HG03135 (cell line): Measurements from ENCODE around the gene CLEC3B.
"Not testable (repeated sequence)": the region's sequence is repeated elsewhere in the genome, so short reads cannot be mapped to it uniquely, and the experiment has no call there.

Source experiments
- ATAC-seq: cut with Tn5 transposase; IDR thresholded peaks from one replicate; pipeline ENCODE4 v1.9.1; 2021; ENCODE audit warnings: mild to moderate bottlenecking, moderate library complexity; ENCODE audit not compliant: unreplicated experiment

The CLEC3B gene

GRCh38 chr3:45033791-45034190, 7.7 kb downstream of the CLEC3B start:
- ATAC-seq: no peak

- no peak for ATAC-seq
These were observed 8.6 kb downstream of the CLEC3B start for GRCh38 chr3:45034612-45035252.

- no peak for ATAC-seq
These were observed 9.6 kb downstream of the CLEC3B start for GRCh38 chr3:45035441-45036301.

GRCh38 chr3:45037720-45038455, 11.8 kb downstream of the CLEC3B start:
- peak; percentile 49 for ATAC-seq

- no peak for ATAC-seq
These were observed 15.6 kb downstream of the CLEC3B start for GRCh38 chr3:45041666-45042065.

GRCh38 chr3:45042162-45042561, 16.1 kb downstream of the CLEC3B start:
- no peak for ATAC-seq

GRCh38 chr3:45043728-45044299, 17.7 kb downstream of the CLEC3B start:
- no peak for ATAC-seq

- no peak for ATAC-seq
These were observed 22.1 kb downstream of the CLEC3B start for GRCh38 chr3:45048244-45048643.

- no peak for ATAC-seq
These were observed 23.7 kb downstream of the CLEC3B start for GRCh38 chr3:45049807-45050206.

- no peak for ATAC-seq
These were observed 25.6 kb downstream of the CLEC3B start for GRCh38 chr3:45051685-45052084.

- not testable (repeated sequence) for ATAC-seq
These were observed 27.7 kb downstream of the CLEC3B start for GRCh38 chr3:45053805-45054195.

- ATAC-seq: no peak
These were observed 28.2 kb downstream of the CLEC3B start for GRCh38 chr3:45054196-45054857.

- no peak for ATAC-seq
These were observed 28.9 kb downstream of the CLEC3B start for GRCh38 chr3:45055032-45055410.

- no peak for ATAC-seq
These were observed 29.5 kb downstream of the CLEC3B start for GRCh38 chr3:45055411-45056143.

- ATAC-seq: no peak
These were observed 30.7 kb downstream of the CLEC3B start for GRCh38 chr3:45056608-45057301.

- ATAC-seq: no peak
These were observed 31.5 kb downstream of the CLEC3B start for GRCh38 chr3:45057557-45057956.

- no peak for ATAC-seq
These were observed 33.0 kb downstream of the CLEC3B start for GRCh38 chr3:45059132-45059531.

- ATAC-seq: no peak
These were observed 34.2 kb downstream of the CLEC3B start for GRCh38 chr3:45060165-45060892.

- no peak for ATAC-seq
These were observed 36.6 kb downstream of the CLEC3B start for GRCh38 chr3:45062697-45063070.
